SK-N-MC (cell line): ENCODE measurements around the gene PPP1R1A.

Experiments used
- EZH2 ChIP-seq: fragments of 200-600 bp; sonication (generic); IDR thresholded peaks from one replicate; pipeline ENCODE4 v1.6.1; 2017; ENCODE audit warnings: antibody characterized with exemption
- POLR2AphosphoS5 ChIP-seq: IDR thresholded peaks from 2 replicates; pipeline ENCODE4 v1.6.1; 2012; ENCODE audit warnings: mild to moderate bottlenecking, low read depth, low read length, borderline replicate concordance

- TF ChIP-seq POLR2AphosphoS5 (no peak), EZH2 (no peak)
These were observed 420 bp upstream of the PPP1R1A start for GRCh38 chr12:54588890-54589267.
